Sigmoid colon (tissue), 3 donors: ENCODE results near the gene ZNF532.

Source experiments
- CTCF ChIP-seq, 4 experiments: fragments of 450-650 bp in 3 of 4; fragments of 200-600 bp in 1 of 4; IDR thresholded peaks; one replicate each; pipeline ENCODE4 v1.5.1; 2016 to 2019; ENCODE audit warnings: antibody characterized with exemption in 4 of 4, mild to moderate bottlenecking in 3 of 4, moderate library complexity in 2 of 4
- POLR2A ChIP-seq, 2 donors: fragments of 450-650 bp; IDR thresholded peaks; one replicate each; pipeline ENCODE4 v1.6.1; 2016; ENCODE audit warnings: antibody characterized with exemption in 2 of 2, mild to moderate bottlenecking in 2 of 2, moderate library complexity in 2 of 2

- TF ChIP-seq CTCF (IDR thresholded peaks at IDR 0.05) (no peak), POLR2A (IDR thresholded peaks at IDR 0.05) (no peak)
These were observed 28.9 kb downstream of the ZNF532 start for GRCh38 chr18:58893388-58894099.
